ENCODE measurements around the gene GSE1. TPM values are rescaled to one million over a fixed set of nuclear protein-coding genes. Genes with fewer than 3 reads are reported as not detected.

GSE1 gene
- polyA plus RNA-seq, 1 donor (not counting 4 experiments of a cell fraction or from before 2014, with no cell fraction given) = 5.0 TPM

GRCh38 chr16:85622683-85623082 lies 9.6 kb downstream of the GSE1 start:
- Histone ChIP-seq H4K20me1 (ENCODE audit: control insufficient read depth, extremely low read depth, insufficient read depth, low read length) (peaks cover 31% of the 10 kb centered on the region), H3K79me2 (ENCODE audit: control insufficient read depth, insufficient read depth, low read length) (peaks cover 3% of the 10 kb centered on the region)
- no peak for FAIRE-seq

GRCh38 chr16:85623250-85623649 lies 10.1 kb downstream of the GSE1 start:
- Histone ChIP-seq H3K9me3 (ENCODE audit: control insufficient read depth, low read depth, low read length) (no peaks in the 10 kb centered on the region), H3K9ac (ENCODE audit: control insufficient read depth, extremely low read depth, insufficient read depth, low read length) (no peak overlapping the region), H3K79me2 (ENCODE audit: control insufficient read depth, insufficient read depth, low read length) (peaks cover 2% of the 10 kb centered on the region), H4K20me1 (ENCODE audit: control insufficient read depth, extremely low read depth, insufficient read depth, low read length) (peaks cover 25% of the 10 kb centered on the region), H3K27ac (ENCODE audit: control insufficient read depth, insufficient read depth, low read length) (no peak overlapping the region), H3K4me3 (ENCODE audit: control insufficient read depth in 2 of 3, extremely low read depth in 1 of 3, insufficient read depth in 2 of 3, low read depth in 1 of 3, low read length in 3 of 3) (no peak overlapping the region), H2AFZ (ENCODE audit: control insufficient read depth, low read length) (no peak overlapping the region), H3K4me2 (ENCODE audit: control insufficient read depth, extremely low read depth, insufficient read depth, low read depth, low read length) (no peak overlapping the region), H3K9me1 (ENCODE audit: control insufficient read depth, extremely low read depth, insufficient read depth, low read length) (no peaks in the 10 kb centered on the region), H3K27me3 (ENCODE audit: control insufficient read depth, extremely low read depth, insufficient read depth, low read length) (no peaks in the 10 kb centered on the region), H3K36me3 (ENCODE audit: control insufficient read depth in 2 of 2, extremely low read depth in 1 of 2, insufficient read depth in 2 of 2, low read length in 2 of 2) (no peaks in the 10 kb centered on the region), H3K4me1 (ENCODE audit: control insufficient read depth, extremely low read depth, insufficient read depth, low read length) (peaks cover 10% of the 10 kb centered on the region)
- FAIRE-seq = no peak
- no peak for DNase-seq (ENCODE audit: low read depth, low spot score)
- dilution Hi-C loops (cut with MboI; ENCODE audit: extremely low pct_ligation_motif_present, low sequenced_read_pairs) = no loop called here
- no peak for TF ChIP-seq EZH2 (IDR thresholded peaks at IDR 0.05; ENCODE audit: low read length)
- TF ChIP-seq CTCF (optimal IDR thresholded peaks at IDR 0.05 in 1 of 3, IDR thresholded peaks at IDR 0.05 in 1 of 3, conservative IDR thresholded peaks at IDR 0.05 in 1 of 3; ENCODE audit: extremely low read depth in 1 of 3, insufficient read depth in 2 of 3, low read length in 3 of 3) = no peak

More at GRCh38 chr16:85622683-85623082, 9.6 kb downstream of the GSE1 start:
- Histone ChIP-seq H3K4me1 (ENCODE audit: control insufficient read depth, extremely low read depth, insufficient read depth, low read length) (peaks cover 10% of the 10 kb centered on the region), H3K36me3 (ENCODE audit: control insufficient read depth in 2 of 2, extremely low read depth in 1 of 2, insufficient read depth in 2 of 2, low read length in 2 of 2) (no peaks in the 10 kb centered on the region), H2AFZ (ENCODE audit: control insufficient read depth, low read length) (no peak overlapping the region), H3K9me3 (ENCODE audit: control insufficient read depth, low read depth, low read length) (no peaks in the 10 kb centered on the region), H3K9me1 (ENCODE audit: control insufficient read depth, extremely low read depth, insufficient read depth, low read length) (no peaks in the 10 kb centered on the region), H3K9ac (ENCODE audit: control insufficient read depth, extremely low read depth, insufficient read depth, low read length) (no peak overlapping the region), H3K4me2 (ENCODE audit: control insufficient read depth, extremely low read depth, insufficient read depth, low read depth, low read length) (no peak overlapping the region), H3K27me3 (ENCODE audit: control insufficient read depth, extremely low read depth, insufficient read depth, low read length) (no peaks in the 10 kb centered on the region), H3K27ac (ENCODE audit: control insufficient read depth, insufficient read depth, low read length) (no peak overlapping the region), H3K4me3 (ENCODE audit: control insufficient read depth in 2 of 3, extremely low read depth in 1 of 3, insufficient read depth in 2 of 3, low read depth in 1 of 3, low read length in 3 of 3) (no peak overlapping the region)
- no peak for DNase-seq (ENCODE audit: low read depth, low spot score)
- TF ChIP-seq CTCF (optimal IDR thresholded peaks at IDR 0.05 in 1 of 3, IDR thresholded peaks at IDR 0.05 in 1 of 3, conservative IDR thresholded peaks at IDR 0.05 in 1 of 3; ENCODE audit: extremely low read depth in 1 of 3, insufficient read depth in 2 of 3, low read length in 3 of 3) (no peak), EZH2 (IDR thresholded peaks at IDR 0.05; ENCODE audit: low read length) (no peak)
- dilution Hi-C loops (cut with MboI; ENCODE audit: extremely low pct_ligation_motif_present, low sequenced_read_pairs) = no loop called here

All from keratinocyte (primary cell).